HG03025 (cell line): Measurements from ENCODE around the gene G6PD.

Source experiments
- ATAC-seq: cut with Tn5 transposase; IDR thresholded peaks from one replicate; pipeline ENCODE4 v1.9.1; 2021; ENCODE audit warnings: mild to moderate bottlenecking, moderate library complexity; ENCODE audit not compliant: unreplicated experiment, low FRiP score

Gene G6PD

DNA sequence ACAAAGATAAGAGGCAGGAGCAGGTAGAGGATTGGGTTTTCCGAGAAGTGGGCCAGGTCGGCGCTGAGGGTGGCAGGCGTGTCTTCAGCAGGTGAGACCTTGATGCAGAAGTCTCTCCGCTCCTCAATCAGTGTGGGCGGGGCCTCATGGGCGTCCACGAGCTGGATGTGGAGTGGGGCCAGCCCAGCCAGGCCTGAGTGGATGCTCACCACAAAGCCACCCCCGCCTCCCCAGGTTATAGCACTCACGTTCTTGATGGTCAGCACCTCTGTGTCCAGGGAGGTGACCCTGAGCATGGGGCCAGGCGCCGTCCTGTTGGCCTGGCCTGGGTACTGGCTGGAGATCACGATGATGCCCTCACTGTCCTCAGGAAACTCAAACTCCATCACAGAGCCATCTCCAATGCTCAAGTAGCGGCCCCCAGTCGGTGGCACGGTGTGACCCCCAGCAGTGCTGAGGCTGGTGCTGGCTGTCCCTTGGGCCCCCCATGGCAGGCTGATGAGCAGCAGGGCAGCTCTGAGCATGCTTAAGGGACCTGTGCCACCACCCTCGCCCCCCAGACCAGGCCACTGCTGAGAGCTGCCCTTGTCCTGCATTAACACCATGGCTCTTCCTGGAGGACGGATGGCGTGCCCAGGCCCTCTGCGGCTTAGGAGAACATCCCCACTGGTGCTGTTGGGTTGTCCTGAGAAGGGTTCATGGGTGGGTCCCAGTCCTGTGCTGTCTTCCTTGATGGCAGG is 58.1 kb downstream of the G6PD start:
- no peak for ATAC-seq

DNA sequence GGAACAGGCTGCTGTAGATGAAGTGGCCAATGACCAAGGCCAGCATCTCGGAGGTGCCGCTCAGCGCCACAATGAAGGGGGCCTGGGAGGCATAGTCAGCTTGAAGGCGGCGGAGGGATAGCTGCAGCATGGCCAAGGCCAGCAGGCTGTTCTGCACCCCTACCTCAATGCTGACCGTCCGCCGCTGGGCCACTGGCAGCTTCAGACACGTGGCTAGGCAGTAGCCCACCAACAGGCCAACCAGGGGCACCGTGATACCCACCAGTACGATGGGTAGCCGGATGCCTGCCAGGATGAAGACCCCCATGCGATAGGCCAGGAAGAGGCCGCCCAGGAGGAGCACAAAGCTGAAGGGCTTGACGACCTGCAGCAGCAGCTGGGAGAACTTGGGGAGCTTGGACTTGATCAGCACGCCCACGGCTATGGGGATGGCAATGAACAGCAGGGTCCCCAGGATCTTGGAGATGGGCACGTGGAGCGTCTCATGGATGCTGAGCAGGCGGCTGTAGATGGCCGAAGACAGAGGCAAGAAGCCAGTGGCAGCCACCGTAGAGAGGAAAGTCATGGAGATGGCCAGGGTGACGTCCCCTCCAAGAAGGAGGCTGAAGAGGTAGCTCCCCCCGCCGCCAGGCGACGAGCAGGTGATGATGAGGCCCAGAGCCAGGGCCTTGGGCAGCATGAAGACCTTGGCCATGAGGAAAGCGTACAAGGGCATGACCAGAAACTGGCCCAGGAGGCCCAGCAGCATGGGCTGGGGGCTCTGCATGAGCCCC is 58.9 kb downstream of the G6PD start:
- ATAC-seq = no peak

DNA sequence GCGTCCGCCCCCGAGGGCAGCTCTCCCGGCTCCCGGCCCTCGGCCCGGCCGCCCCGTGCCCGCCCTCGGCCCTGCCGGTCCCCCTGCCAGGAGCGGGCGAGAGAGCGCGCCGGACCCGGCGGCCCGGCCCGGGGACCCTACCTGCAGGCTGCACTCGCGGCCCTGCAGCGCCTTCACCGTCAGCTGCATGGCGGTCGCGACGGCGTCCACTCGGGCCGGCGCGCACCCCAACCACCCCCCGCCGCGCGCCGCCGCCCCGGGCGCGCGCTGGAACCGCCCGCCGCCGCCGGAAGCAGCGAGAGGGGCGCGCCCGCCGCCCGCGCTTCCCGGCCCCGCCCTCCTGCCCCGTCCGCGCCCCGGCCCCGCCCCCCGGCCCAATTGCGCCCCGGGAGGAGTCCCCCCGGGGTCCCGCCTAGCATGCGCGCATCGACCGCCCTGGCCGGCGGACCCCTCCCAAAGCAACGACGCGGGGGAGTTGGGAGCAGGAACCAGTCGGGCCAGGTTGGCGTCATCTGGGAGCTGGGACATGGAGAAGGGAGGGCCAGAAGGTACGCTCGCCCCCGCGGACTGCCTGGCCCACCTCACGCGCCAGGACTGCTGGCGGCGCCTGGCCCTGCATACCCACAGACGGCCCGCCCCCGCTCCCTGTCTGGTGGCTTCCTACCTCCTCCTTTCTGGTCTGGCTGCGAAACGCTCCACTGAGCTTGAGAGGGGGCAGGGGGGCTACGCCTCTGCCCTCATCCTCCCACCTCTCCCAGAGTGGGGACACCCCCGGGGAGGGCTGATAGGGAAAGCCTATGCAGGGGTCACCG is 60.0 kb downstream of the G6PD start, which contains the start of gene UBL4A:
Gene UBL4A, minus strand, starts transcription at position 220 of the 812 bp plus-strand sequence. Its CDS starts 31 bp downstream, at position 189.
- no peak for ATAC-seq

DNA sequence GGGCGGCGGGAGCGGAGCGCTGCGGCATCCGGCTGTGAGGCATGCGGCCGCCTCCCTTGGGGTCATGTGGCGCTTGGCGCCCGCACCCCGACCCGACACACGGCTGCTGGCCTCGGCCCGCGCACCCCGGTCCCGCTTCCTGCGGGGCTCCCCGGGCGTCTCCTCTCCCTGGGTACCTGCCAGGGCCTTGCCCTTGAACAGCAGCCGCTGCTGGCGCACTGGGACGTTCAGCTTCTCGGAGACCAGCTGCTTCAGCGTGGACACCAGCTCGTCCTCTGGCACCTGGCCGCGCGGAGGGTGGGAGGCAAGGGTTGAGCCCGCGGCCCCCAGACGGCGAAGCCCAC is 60.6 kb downstream of the G6PD start:
- ATAC-seq = no peak

DNA sequence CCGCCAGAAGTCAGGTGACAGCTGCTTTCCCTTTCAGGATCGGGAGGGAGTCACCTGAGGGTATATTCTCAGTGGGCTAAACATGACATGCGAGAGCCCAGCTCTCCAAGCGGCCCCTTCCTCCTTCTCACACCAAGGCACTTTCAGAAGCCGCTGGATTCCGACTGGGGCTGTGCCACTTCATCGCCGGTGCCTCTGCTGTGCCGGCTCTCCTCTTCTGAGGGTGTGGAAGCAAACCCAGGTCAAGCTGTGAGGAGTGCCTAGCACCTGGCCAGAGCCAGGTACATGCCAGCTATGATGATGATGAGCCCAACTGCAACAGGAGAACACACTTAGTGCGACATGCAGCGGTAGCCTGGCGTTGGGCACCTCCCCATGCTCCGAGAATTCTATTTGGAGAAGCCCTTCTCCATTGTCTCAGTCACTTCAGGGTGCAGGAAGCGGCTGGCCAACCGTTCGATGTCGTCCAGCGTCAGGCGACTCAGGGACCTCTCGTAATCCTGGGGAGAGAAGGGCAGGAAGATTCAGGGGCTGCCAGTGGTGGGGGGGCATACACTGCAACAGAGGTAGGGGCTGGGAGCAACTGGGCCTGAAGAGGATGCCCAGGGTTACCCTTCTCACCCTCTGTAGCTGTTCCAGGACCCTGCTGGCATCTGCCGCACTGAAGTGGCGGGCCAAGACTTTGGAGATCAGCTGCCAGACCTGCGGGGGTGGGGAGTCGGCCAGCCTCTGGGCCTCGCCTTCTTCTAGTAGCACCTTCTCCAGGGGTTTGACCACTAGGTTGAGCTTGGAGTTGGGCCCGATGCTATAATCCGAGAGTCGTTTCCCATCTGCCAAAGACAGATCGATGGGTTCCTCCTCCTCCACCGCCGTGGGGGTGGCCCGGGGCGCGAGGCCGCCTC is 61.2 kb downstream of the G6PD start:
- no peak for ATAC-seq

DNA sequence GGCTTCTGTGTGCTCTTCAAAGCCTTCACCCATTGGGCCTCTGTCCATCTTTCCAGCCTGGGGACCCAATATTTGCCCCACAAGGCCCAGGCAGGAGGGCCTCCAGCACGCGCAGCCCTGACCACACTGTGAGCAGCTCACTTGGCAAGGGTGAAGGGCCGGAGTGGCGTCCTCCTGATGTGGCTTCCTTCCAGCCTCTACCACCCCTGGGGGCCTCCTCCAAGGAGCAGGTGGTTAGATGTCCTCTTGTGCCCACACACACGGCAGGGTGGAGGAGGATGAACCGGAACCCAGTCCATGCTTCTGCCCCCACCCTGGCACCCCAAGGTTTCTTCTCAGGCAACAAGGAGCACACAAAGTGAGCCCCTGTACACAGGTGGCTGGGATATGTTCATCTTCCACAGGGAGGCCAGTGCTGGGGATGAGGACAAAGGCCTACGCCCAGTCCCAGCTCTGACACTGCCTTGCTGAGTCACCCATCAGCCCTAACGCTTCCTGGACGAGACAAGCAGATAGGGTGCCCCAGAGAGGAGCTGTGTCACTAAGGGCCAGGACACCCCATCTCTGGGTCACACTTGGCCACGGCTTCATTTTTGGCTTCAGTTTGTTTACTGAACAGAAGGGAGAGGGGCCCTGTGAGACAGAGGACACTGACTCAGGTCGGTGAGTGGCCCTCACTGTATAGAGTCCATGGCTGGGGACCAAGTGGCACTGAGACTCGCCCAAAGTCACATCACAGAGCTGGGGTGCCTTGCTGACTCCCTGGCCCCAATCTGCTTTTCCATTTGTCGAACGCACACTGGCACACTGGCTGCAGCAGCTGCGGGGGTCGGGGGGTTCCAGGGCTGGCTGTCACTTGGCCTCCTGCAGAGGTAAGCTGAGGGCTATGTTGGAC is 62.1 kb downstream of the G6PD start:
- no peak for ATAC-seq

DNA sequence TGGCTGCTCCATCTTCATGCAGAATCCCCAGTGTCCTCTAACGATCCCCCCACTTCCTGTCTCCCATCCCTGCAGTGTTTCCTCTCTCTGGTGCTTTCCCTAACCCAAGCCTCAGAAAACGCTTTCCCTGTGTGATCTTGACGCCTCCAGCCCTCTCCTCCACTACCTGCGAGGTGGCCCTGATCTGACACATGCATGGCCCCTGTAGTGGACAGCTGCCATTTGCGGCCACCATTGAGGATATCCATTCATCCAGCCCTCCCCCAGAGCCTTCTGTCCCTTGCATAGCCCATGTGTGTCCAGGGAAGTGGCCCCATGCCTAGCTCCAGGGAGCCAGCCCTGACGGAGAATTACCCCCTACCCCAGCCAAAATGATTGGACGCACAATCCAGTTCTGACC is 63.3 kb downstream of the G6PD start:
- no peak for ATAC-seq

DNA sequence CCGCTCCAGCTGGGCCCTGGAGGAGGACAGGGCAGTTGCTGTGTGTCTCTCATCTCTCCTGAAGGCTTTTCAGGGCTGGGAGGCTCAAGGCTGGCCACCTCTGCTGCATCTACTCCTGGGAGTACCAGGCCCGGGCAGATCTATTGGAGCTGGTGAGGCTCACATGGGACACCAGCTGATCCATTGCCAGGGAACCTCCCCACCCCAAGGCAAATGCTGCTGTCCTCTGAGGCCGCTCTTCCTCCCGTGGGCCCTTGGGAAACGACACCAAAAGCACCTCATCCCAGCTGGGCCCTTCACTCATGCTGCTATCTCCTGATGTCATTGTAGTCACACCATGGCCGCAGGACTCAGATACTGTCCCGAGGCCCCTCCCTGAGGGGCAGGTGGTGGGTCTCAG is 63.9 kb downstream of the G6PD start:
- ATAC-seq = no peak

DNA sequence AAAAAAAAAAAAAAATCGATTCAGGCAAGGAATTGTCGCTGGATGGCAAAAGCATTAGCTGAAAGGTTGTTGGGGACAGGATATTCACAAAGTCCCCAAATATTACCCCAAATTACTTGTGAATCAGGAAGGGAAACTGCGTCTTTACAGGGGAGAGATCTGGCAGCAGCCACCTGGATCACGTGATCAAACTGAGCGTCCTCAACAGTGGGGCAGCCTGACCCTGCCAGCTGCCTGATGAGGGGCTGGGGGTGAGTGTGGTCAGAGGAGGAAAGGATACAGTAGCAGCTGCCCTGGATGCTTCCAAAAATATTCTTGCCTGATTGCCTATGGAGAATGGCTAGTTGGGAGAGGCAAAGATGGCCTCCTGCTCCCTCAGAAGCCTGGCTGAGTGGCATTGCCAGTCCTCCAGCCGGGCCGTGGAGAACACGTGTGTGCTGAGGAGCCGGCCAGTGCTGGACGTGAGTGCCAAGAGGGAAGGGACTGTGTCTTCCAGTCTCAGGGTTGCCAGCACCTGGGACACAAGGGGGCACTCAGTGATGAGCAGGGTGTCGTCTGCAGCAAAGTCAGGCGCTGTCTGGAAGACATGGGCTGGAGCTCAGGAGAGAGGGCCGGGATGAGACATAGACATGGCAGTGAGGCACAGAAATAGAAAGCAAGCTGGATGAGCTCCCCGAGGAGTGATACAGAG is 64.6 kb downstream of the G6PD start:
- no peak for ATAC-seq
